A549 (cell line): Measurements from ENCODE around the gene WDR45B.

ENCODE experiments used
- HDAC2 ChIP-seq: fragments of 200-600 bp; sonication (generic); IDR thresholded peaks from 2 replicates; pipeline ENCODE4 v1.6.1; 2016
- KDM5A ChIP-seq: fragments of 200-600 bp; sonication (generic); IDR thresholded peaks from 2 replicates; pipeline ENCODE4 v1.6.1; 2016; ENCODE audit warnings: antibody characterized with exemption, mild to moderate bottlenecking
- MAX ChIP-seq: IDR thresholded peaks from 2 replicates; pipeline ENCODE4 v1.6.1; 2012
- NPAS2 ChIP-seq: fragments of 250-450 bp; sonication (Bioruptor Pico); IDR thresholded peaks from 2 replicates; pipeline ENCODE4 v1.8.0; 2022; ENCODE audit warnings: mild to moderate bottlenecking, moderate library complexity, borderline replicate concordance
- NR3C1 ChIP-seq: fragments of >200 bp; sonication (Bioruptor Twin); formaldehyde crosslinking; IDR thresholded peaks from 3 replicates; pipeline ENCODE4 v1.6.1; 2017
- POLR2A ChIP-seq: IDR thresholded peaks from 2 replicates; pipeline ENCODE4 v1.6.1; 2012; ENCODE audit warnings: mild to moderate bottlenecking, low read length
- RCOR1 ChIP-seq: fragments of 150-350 bp; IDR thresholded peaks from 2 replicates; pipeline ENCODE4 v1.6.1; 2014; ENCODE audit warnings: antibody characterized with exemption, low read length, low read depth
- SMC3 ChIP-seq: fragments of >200 bp; sonication (Bioruptor Twin); formaldehyde crosslinking; IDR thresholded peaks from 3 replicates; pipeline ENCODE4 v1.6.1; 2018; ENCODE audit warnings: inconsistent platforms
- TF ChIP-seq, protein P1 (sequence below): fragments of >200 bp; sonication (Bioruptor Twin); formaldehyde crosslinking; IDR thresholded peaks from 3 replicates; pipeline ENCODE4 v1.5.1; 2016

- TF ChIP-seq POLR2A (no peak), SMC3 (no peak; the same call in 2 of the 3 replicates), MAX (peak; percentile 37), KDM5A (no peak), HDAC2 (no peak), NR3C1 (no peak), RCOR1 (no peak), NPAS2 (no peak)
- TF ChIP-seq, protein P1, sequence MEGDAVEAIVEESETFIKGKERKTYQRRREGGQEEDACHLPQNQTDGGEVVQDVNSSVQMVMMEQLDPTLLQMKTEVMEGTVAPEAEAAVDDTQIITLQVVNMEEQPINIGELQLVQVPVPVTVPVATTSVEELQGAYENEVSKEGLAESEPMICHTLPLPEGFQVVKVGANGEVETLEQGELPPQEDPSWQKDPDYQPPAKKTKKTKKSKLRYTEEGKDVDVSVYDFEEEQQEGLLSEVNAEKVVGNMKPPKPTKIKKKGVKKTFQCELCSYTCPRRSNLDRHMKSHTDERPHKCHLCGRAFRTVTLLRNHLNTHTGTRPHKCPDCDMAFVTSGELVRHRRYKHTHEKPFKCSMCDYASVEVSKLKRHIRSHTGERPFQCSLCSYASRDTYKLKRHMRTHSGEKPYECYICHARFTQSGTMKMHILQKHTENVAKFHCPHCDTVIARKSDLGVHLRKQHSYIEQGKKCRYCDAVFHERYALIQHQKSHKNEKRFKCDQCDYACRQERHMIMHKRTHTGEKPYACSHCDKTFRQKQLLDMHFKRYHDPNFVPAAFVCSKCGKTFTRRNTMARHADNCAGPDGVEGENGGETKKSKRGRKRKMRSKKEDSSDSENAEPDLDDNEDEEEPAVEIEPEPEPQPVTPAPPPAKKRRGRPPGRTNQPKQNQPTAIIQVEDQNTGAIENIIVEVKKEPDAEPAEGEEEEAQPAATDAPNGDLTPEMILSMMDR: no peak
Observed at GRCh38 chr17:82687375-82687861, 39.2 kb upstream of the WDR45B start.
